ENCODE results near the gene LMX1A. TPM values are rescaled to one million over a fixed set of nuclear protein-coding genes. Genes with fewer than 3 reads are reported as not detected.

LMX1A gene
- total RNA-seq, 1 donor from 2014 or later: 0.22 TPM

DNA sequence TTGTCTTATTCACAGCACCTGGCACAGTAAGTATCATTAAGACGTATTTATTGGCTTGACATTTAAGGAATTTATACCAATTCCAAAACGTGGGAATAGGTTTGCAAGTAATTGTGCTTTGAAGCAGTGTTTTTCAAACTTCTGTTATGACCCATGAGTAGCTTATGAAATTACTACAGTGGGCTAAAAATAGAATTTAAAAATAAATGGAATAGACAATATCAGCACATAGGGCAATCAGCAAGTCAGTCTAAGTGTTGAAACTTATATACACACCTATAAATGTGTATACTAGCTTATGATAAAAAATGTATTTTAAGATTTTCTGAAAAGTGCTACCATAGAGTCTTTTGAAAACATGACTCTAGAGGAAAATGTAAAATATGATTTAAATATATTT lies 116.6 kb downstream of the LMX1A start:
- no peak for ATAC-seq
- intact Hi-C loops (cut with DNase I): no loop called here
- DNase-seq (ENCODE audit: low spot score): no peak

DNA sequence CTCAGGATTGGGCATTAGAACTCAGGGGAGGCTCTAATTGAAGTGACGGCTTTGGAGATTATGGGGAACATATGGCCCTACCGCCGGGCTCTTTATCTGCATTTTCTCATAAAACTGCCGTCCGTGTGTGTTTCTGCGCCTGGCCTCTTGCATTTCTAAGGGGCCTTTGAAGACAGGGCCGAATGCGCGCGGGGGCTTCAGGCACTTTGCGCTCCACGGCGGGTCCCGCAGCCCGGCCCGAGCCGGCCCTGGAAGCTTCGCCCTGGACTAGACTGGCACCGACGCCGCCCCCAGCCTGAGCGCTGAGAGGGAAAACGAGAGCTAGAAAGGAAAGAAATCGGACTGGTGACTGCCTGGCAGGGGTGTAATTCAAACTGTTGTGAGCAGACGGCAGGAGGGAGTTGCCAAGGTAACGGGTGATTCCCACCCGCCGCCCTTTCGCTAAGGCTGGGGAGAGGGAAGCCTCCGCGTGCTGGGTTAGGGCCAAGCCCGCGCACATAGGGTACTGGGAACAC lies 120.7 kb downstream of the LMX1A start:
- DNase-seq (ENCODE audit: low spot score): no peak
- intact Hi-C loops (cut with DNase I): no loop called here
- ATAC-seq: peak; percentile 38

GRCh38 chr1:165235155-165235776 lies 121.2 kb downstream of the LMX1A start:
- no peak for ATAC-seq
- DNase-seq (ENCODE audit: low spot score): no peak
- intact Hi-C loops (cut with DNase I): no loop called here

GRCh38 chr1:165234149-165234548 lies 122.4 kb downstream of the LMX1A start:
- no peak for DNase-seq (ENCODE audit: low spot score)
- ATAC-seq: no peak
- intact Hi-C loops (cut with DNase I): no loop called here

- intact Hi-C loops (cut with DNase I): no loop called here
- DNase-seq (ENCODE audit: low spot score): no peak
- ATAC-seq: no peak
Observed at GRCh38 chr1:165228676-165229075, 127.8 kb downstream of the LMX1A start.

DNA sequence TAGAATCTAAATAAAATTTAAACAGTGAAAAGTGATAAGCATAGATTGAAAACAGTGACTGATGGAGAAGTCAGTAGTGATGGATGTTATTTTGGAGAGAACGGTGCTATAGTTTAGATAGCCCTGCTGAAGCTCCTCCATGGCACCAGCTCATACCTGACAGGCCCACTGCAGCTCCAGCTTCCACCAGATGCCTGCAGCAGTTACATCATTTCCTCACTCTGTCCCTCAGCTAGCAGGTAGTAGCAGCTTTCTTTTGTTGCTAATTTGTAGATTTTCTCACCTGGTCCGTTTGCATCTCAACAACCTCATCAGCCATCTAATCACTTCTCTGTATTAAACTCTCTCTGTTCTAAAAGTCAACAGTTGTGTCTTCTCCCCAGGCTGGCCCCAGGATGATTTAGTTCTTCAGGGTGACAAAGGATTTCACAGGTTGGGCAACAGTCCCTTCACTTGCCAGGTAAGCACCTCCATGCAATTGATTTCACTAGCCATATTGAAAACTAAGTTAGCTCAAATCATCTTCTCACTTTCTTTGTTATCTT lies 128.3 kb downstream of the LMX1A start:
- ATAC-seq (no peak), DNase-seq (ENCODE audit: low spot score) (no peak)
- intact Hi-C loops (cut with DNase I): no loop called here

DNA sequence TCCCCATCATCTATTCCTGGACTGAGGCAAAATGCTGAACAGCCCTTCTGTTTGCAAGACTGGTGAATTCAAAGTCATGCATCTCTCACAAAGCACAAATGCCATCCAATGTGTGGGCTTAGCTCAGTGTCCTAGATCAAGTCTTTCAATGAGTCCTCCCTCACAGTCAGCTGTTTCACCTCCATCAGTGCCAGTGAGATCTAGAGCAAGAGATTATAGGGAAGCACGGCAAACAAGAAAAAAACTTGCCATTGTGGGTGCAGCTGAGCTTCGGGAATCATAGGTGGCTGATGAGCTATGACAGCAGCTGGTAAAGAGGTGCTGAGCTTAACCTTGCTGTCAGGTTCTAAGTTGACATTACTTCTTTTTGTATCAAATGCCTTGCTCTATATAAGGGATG lies 130.2 kb downstream of the LMX1A start:
- ATAC-seq (no peak), DNase-seq (ENCODE audit: low spot score) (no peak)
- intact Hi-C loops (cut with DNase I): no loop called here

GRCh38 chr1:165225650-165226049 lies 130.9 kb downstream of the LMX1A start:
- ATAC-seq (no peak), DNase-seq (ENCODE audit: low spot score) (no peak)
- intact Hi-C loops (cut with DNase I): no loop called here

DNA sequence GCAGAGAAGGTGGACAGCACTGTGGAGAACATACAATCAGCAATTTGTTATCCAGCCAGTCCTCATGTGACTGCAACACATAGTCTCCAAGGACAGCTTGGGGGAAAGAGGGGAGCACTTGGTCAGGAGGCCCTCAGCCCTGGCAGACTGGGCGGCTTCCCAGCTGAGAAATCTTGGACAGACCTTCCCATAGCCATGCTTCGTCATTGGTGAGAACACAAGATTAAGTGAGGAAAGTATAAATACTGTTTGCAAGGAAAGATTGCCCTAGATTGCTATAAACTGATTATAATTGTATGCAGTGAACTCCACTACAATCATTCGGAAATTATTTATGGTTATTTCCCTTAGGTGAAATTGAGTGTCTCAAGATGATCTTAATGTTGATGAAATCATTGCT lies 131.5 kb downstream of the LMX1A start:
- ATAC-seq (no peak), DNase-seq (ENCODE audit: low spot score) (no peak)
- intact Hi-C loops (cut with DNase I): no loop called here

DNA sequence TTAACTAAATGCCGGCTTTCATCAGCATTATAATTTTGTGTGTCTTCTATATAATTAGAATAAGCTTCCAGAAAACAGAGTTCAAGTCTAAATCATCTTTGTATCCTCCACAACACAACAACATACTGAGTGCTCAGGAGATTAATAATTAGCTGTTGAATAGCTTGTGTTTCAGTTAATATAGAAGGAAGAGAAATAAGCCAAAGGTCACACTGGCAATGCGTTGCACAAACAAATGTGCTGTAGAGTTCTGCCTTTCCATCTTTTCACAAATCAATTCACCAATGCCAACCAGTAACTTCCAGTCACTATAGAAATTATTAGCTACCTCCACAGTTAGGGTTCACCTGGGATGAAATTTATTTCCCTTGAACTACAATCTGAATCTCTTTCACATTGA lies 132.0 kb downstream of the LMX1A start:
- intact Hi-C loops (cut with DNase I): no loop called here
- DNase-seq (ENCODE audit: low spot score): no peak
- ATAC-seq: no peak

- intact Hi-C loops (cut with DNase I): no loop called here
Observed at GRCh38 chr1:165222580-165222979, 133.9 kb downstream of the LMX1A start.

GRCh38 chr1:165218731-165219130 lies 137.8 kb downstream of the LMX1A start:
- intact Hi-C loops (cut with DNase I): no loop called here
- no peak for DNase-seq (ENCODE audit: low spot score)
- ATAC-seq: no peak

More at GRCh38 chr1:165222580-165222979, 133.9 kb downstream of the LMX1A start:
- no peak for DNase-seq (ENCODE audit: low spot score)
- no peak for ATAC-seq

DNA sequence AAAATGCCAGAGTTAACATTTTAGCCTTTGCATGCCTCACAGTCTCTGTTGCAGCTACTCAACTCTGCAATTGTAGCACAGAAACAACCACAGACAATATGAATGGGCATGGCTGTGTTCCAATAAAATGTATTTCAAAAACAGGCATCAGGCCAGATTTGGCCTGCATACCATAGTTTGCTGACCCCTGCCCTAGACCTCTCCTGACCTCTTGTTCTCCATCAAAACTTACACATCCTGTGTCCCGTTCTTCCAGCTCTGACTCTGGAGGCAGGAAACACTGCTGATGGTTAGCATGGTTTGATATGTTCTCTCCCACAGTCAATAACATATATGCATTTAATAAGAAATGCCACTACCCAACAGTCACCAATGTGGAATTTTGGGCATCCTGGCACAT lies 138.6 kb downstream of the LMX1A start:
- intact Hi-C loops (cut with DNase I): no loop called here
- ATAC-seq: no peak
- DNase-seq (ENCODE audit: low spot score): no peak

DNA sequence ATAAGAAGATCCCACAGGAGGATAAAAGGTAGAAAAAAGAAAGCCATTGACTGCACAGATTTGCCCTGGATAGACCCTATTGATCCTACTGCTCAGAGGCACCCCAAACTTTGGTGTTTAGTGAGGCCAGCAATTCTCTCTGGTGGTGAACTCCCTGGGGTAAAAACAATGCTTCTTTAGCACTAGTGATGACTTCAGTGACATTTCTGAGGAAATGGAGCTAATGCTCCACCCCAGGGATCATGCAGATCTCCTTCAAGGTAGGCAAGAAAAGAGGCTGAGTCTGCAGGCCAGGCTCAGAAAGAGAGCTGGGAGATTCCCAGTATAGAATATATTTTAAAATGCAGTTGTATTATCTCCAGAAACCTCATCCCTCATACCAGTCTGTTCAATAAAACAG lies 140.3 kb downstream of the LMX1A start:
- no peak for ATAC-seq
- DNase-seq (ENCODE audit: low spot score): no peak
- intact Hi-C loops (cut with DNase I): no loop called here

DNA sequence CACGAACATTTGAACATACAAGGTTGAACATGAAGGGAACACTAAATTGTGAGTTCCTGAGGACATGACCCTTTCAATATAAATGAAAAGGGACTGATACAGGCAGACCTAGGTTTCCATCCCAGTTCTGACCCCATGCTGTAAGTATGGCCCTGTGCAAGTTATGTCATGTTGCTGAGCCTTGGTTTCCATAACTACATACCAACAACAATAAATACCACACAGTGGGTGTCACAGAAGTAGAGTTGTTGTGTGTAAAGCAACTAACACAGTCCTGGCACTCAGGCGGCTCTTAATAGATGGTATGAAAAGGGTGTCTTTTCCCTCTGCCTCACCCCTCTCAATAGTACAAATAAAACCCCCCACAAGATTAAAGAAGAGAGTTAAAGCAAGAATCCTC lies 140.8 kb downstream of the LMX1A start:
- ATAC-seq: no peak
- DNase-seq (ENCODE audit: low spot score): no peak
- intact Hi-C loops (cut with DNase I): no loop called here

GRCh38 chr1:165212229-165212628 lies 144.3 kb downstream of the LMX1A start:
- intact Hi-C loops (cut with DNase I): no loop called here
- ATAC-seq: no peak

GRCh38 chr1:165207853-165208515 lies 148.5 kb downstream of the LMX1A start:
- no peak for ATAC-seq
- intact Hi-C loops (cut with DNase I): no loop called here
- DNase-seq (ENCODE audit: low spot score): no peak

More at GRCh38 chr1:165212229-165212628, 144.3 kb downstream of the LMX1A start:
- no peak for DNase-seq (ENCODE audit: low spot score)

DNA sequence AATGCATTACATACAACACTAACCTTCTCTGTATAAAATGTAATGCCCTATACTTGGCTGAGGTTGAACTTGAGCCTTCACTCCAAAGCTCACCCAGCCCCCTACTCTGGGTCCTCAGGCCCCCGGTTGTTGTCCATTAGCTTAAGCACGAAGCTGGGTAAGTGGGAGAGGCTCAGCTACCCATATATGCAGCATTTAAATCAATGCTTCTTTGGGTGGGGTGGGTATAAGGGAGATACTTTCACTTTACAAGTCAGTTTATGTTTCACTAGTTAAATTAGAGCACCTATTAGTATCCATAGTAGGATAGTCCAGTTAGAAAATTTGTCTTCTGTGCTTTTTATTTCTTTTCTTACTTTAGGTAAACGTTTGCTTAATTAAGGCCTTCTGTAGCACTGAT lies 151.4 kb downstream of the LMX1A start:
- intact Hi-C loops (cut with DNase I): no loop called here
- ATAC-seq: no peak

GRCh38 chr1:165204548-165204947 lies 152.0 kb downstream of the LMX1A start:
- intact Hi-C loops (cut with DNase I): no loop called here
- ATAC-seq: no peak
- no peak for DNase-seq (ENCODE audit: low spot score)

More for the DNA sequence above, 151.4 kb downstream of the LMX1A start:
- no peak for DNase-seq (ENCODE audit: low spot score)

GRCh38 chr1:165191087-165191486 lies 165.4 kb downstream of the LMX1A start:
- DNase-seq (ENCODE audit: low spot score): no peak
- intact Hi-C loops (cut with DNase I): no loop called here

More at GRCh38 chr1:165191087-165191486, 165.4 kb downstream of the LMX1A start:
- ATAC-seq: no peak
